Neutrophil (primary cell): ENCODE data around the gene XXYLT1.

Experiments
- H3K27ac ChIP-seq: fragments of 200-600 bp; sonication (generic); 2 replicates; pipeline ENCODE4 v1.5.1; 2016; ENCODE audit warnings: mild to moderate bottlenecking, moderate library complexity
- H3K27me3 ChIP-seq: fragments of 200-600 bp; sonication (generic); 2 replicates; pipeline ENCODE4 v1.6.0; 2016; ENCODE audit warnings: mild to moderate bottlenecking
- H3K36me3 ChIP-seq: fragments of 200-600 bp; sonication (generic); 2 replicates; pipeline ENCODE4 v1.5.1; 2017
- H3K4me1 ChIP-seq, 2 experiments: fragments of 200-600 bp in 1 of 2; sonication (generic) in 1 of 2; 1 replicate in 1 of 2; 2 replicates in 1 of 2; pipeline versions ENCODE4 v1.5.1 to v1.6.1; 2013 to 2016; ENCODE audit warnings: low read depth in 1 of 2, low read length in 1 of 2, mild to moderate bottlenecking in 1 of 2, moderate library complexity in 1 of 2; ENCODE audit not compliant: control insufficient read depth in 1 of 2, insufficient read depth in 1 of 2
- H3K4me3 ChIP-seq, 2 experiments: fragments of 200-600 bp in 1 of 2; sonication (generic) in 1 of 2; 1 replicate in 1 of 2; 2 replicates in 1 of 2; pipeline ENCODE4 v1.5.1; 2013 to 2016; ENCODE audit warnings: low read depth in 1 of 2, low read length in 1 of 2, mild to moderate bottlenecking in 1 of 2, moderate library complexity in 1 of 2
- H3K9me3 ChIP-seq: fragments of 200-600 bp; sonication (generic); 2 replicates; pipeline ENCODE4 v1.5.1; 2016
- CTCF ChIP-seq: fragments of 200-600 bp; sonication (generic); IDR thresholded peaks from 2 replicates; pipeline ENCODE4 v1.5.1; 2016; ENCODE audit warnings: antibody characterized with exemption

XXYLT1 gene

GRCh38 chr3:195154793-195155535 is 116.0 kb downstream of the XXYLT1 start:
- Histone ChIP-seq H3K36me3 (no peaks in the 10 kb centered on the region), H3K27me3 (no peaks in the 10 kb centered on the region), H3K4me1 (peaks cover 24 to 31% of the 10 kb centered on the region in 2 experiments), H3K9me3 (no peaks in the 10 kb centered on the region), H3K27ac (no peak overlapping the region), H3K4me3 (no peak overlapping the region)
- TF ChIP-seq CTCF = no peak

GRCh38 chr3:195154111-195154791 is 116.7 kb downstream of the XXYLT1 start:
- H3K4me3 ChIP-seq = no peak overlapping the region
- TF ChIP-seq CTCF = no peak
- H3K27ac ChIP-seq = no peak overlapping the region
- H3K36me3 ChIP-seq = no peaks in the 10 kb centered on the region
- no peaks in the 10 kb centered on the region for H3K9me3 ChIP-seq
- H3K27me3 ChIP-seq = no peaks in the 10 kb centered on the region
- H3K4me1 ChIP-seq = peaks cover 30 to 38% of the 10 kb centered on the region in 2 experiments

DNA sequence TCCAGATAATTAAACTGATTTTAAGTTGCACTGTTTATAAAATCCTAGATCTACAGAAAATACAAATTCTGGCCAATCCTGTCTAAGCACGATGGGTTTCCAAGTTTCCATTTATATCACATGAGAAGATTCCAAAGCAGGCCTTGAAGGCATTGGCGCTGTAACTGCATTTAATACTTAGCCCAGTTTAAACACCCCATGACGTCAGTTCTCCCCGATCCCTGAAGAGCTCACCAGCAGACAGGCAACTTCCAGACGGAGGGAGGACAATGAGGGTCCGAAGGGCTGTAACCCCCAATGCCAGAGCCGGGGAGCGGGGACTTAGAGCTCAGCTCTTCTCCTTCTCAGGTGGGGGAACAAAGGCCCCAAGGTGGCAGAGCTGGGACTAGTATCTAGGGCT is 117.3 kb downstream of the XXYLT1 start:
- H3K36me3 ChIP-seq = no peaks in the 10 kb centered on the region
- H3K4me3 ChIP-seq = no peak overlapping the region
- H3K27me3 ChIP-seq = no peaks in the 10 kb centered on the region
- no peaks in the 10 kb centered on the region for H3K9me3 ChIP-seq
- H3K4me1 ChIP-seq = peaks cover 35 to 44% of the 10 kb centered on the region in 2 experiments
- no peak overlapping the region for H3K27ac ChIP-seq
- no peak for TF ChIP-seq CTCF

DNA sequence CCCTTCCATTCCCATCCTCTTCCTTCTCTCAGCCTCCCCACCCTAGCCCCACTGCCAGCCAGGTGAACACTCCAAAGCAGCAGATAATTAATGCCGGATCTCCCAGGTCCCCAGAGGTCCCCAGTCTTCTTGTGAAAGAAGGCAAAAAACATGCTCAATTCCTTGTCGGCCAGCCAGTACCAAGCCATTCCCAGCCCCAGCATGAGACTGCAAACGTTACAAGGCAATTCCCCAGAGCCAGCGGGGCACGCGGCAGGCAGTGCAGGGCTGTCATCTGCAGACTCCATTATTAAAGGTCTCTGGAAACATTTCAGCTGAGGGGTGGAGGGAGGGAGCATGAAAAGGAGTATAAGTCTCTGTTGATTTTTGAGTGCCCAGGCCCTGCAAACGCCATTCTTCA is 117.8 kb downstream of the XXYLT1 start:
- H3K9me3 ChIP-seq = no peaks in the 10 kb centered on the region
- no peak overlapping the region for H3K4me3 ChIP-seq
- H3K27ac ChIP-seq = no peak overlapping the region
- no peaks in the 10 kb centered on the region for H3K27me3 ChIP-seq
- no peaks in the 10 kb centered on the region for H3K36me3 ChIP-seq
- no peak for TF ChIP-seq CTCF
- H3K4me1 ChIP-seq = peaks cover 40 to 49% of the 10 kb centered on the region in 2 experiments

GRCh38 chr3:195151866-195152541 is 119.0 kb downstream of the XXYLT1 start:
- Histone ChIP-seq H3K4me3 (no peak overlapping the region), H3K4me1 (peaks cover 49 to 60% of the 10 kb centered on the region in 2 experiments), H3K27ac (no peak overlapping the region)

More at GRCh38 chr3:195151866-195152541, 119.0 kb downstream of the XXYLT1 start:
- no peaks in the 10 kb centered on the region for H3K36me3 ChIP-seq
- no peaks in the 10 kb centered on the region for H3K27me3 ChIP-seq
- no peaks in the 10 kb centered on the region for H3K9me3 ChIP-seq
- no peak for TF ChIP-seq CTCF
